ENCODE measurements around the gene RPS8.
A peak's percentile ranks its signal among the peaks of the same experiment; 100 is the strongest.
"Not testable (repeated sequence)": the region's sequence is repeated elsewhere in the genome, so short reads cannot be mapped to it uniquely, and the experiment has no call there.

RPS8 gene

DNA sequence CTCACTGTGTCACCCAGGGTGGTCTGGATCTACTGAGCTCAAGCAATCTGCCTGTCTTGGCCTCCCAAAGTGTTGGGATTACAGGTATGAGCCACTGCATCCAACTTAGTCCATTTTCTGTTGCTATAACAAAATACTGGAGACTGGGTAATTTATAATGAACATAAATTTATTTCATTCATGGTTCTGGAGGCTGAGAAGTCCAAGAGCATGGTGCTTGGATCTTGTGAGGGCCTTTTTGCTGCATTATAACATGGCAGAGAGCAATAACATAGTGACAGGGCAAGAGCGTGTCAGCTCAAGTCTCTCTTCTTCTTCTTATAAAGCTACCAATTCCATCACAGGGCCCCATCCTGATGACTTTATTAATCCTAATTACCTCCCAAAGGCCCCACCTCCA, 39.3 kb upstream of the RPS8 start:
- Histone ChIP-seq H3K4me1 (ENCODE audit: control insufficient read depth in 2 of 2, insufficient read depth in 1 of 2, low read depth in 1 of 2, low read length in 2 of 2) (peaks cover 3 to 8% of the 10 kb centered on the region in 2 donors), H3K4me3 (ENCODE audit: low read length in 2 of 2) (no peak overlapping the region), H2BK5ac (ENCODE audit: low read length) (no peak overlapping the region), H3K36me3 (replicated peaks in 1 of 2; ENCODE audit: control insufficient read depth in 2 of 2, insufficient read depth in 2 of 2, low read length in 2 of 2) (peaks cover 0 to 4% of the 10 kb centered on the region in 2 donors), H3K4me2 (ENCODE audit: insufficient read depth, low read length, poor library complexity, severe bottlenecking) (no peak overlapping the region), H2AK5ac (ENCODE audit: low read depth, low read length) (no peak overlapping the region), H2BK120ac (ENCODE audit: low read depth, low read length) (no peak overlapping the region), H3K9ac (ENCODE audit: low read depth, low read length, poor library complexity) (no peak overlapping the region), H4K8ac (ENCODE audit: low read depth, low read length) (no peak overlapping the region), H2AFZ (ENCODE audit: low read length) (no peak overlapping the region), H3K14ac (ENCODE audit: low read length) (no peak overlapping the region), H2BK12ac (ENCODE audit: low read length) (no peak overlapping the region), H2BK15ac (ENCODE audit: low read length) (no peak overlapping the region), H3K23ac (ENCODE audit: low read depth, low read length, poor library complexity) (no peak overlapping the region), H3K9me3 (replicated peaks in 1 of 2; ENCODE audit: control insufficient read depth in 2 of 2, insufficient read depth in 1 of 2, low read depth in 1 of 2, low read length in 2 of 2) (peaks cover 0 to 3% of the 10 kb centered on the region in 2 donors), H3K18ac (ENCODE audit: low read length) (no peak overlapping the region), H3K79me1 (ENCODE audit: low read depth, low read length) (peaks cover 6% of the 10 kb centered on the region), H4K91ac (ENCODE audit: low read depth, low read length, poor library complexity) (no peak overlapping the region), H3K4ac (ENCODE audit: low read length) (no peak overlapping the region), H3K27ac (replicated peaks; ENCODE audit: low read length) (no peak overlapping the region), H3K27me3 (ENCODE audit: control insufficient read depth in 3 of 3, insufficient read depth in 3 of 3, low read depth in 1 of 3, low read length in 3 of 3) (no peaks in the 10 kb centered on the region)
- DNase-seq (ENCODE audit: low spot score) = no peak
- no CpG with 5 or more reads among the region's 1 CpG for WGBS, 2 donors (ENCODE audit: extremely low coverage in 2 of 2, insufficient read length in 2 of 2, insufficient replicate concordance in 1 of 2)

DNA sequence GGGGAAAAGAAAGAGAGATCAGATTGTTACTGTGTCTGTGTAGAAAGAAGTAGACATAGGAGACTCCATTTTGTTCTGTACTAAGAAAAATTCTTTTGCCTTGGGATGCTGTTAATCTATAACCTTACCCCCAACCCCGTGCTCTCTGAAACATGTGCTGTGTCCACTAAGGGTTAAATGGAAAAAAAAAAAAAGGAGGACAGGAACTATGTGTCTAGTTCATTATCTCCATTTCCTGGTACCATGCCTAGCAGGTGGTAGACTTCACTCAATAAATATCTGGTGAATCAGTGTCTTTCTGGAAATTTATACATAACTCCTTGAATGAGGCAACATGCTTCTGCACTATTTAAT, 36.4 kb upstream of the RPS8 start:
- H3K4ac ChIP-seq (ENCODE audit: low read length); H4K91ac ChIP-seq (ENCODE audit: low read depth, low read length, poor library complexity); DNase-seq (ENCODE audit: low spot score); H2BK12ac ChIP-seq (ENCODE audit: low read length); H4K8ac ChIP-seq (ENCODE audit: low read depth, low read length); H2BK5ac ChIP-seq (ENCODE audit: low read length); H2BK15ac ChIP-seq (ENCODE audit: low read length); H2BK120ac ChIP-seq (ENCODE audit: low read depth, low read length); H3K23ac ChIP-seq (ENCODE audit: low read depth, low read length, poor library complexity); H3K4me1 ChIP-seq (ENCODE audit: control insufficient read depth in 2 of 2, insufficient read depth in 1 of 2, low read depth in 1 of 2, low read length in 2 of 2); H3K9ac ChIP-seq (ENCODE audit: low read depth, low read length, poor library complexity); H3K18ac ChIP-seq (ENCODE audit: low read length); H3K9me3 ChIP-seq (replicated peaks in 1 of 2; ENCODE audit: control insufficient read depth in 2 of 2, insufficient read depth in 1 of 2, low read depth in 1 of 2, low read length in 2 of 2); H3K14ac ChIP-seq (ENCODE audit: low read length); H3K27ac ChIP-seq (replicated peaks; ENCODE audit: low read length); H3K27me3 ChIP-seq (ENCODE audit: control insufficient read depth in 3 of 3, insufficient read depth in 3 of 3, low read depth in 1 of 3, low read length in 3 of 3); H3K79me1 ChIP-seq (ENCODE audit: low read depth, low read length); H2AK5ac ChIP-seq (ENCODE audit: low read depth, low read length): not testable (repeated sequence)
- Histone ChIP-seq H3K4me3 (ENCODE audit: low read length in 2 of 2) (peak overlapping the region in 1 of 2 donors; percentile 81), H3K36me3 (replicated peaks in 1 of 2; ENCODE audit: control insufficient read depth in 2 of 2, insufficient read depth in 2 of 2, low read length in 2 of 2) (peaks cover 8 to 28% of the 10 kb centered on the region in 2 donors), H2AFZ (ENCODE audit: low read length) (peak overlapping the region; percentile 88), H3K4me2 (ENCODE audit: insufficient read depth, low read length, poor library complexity, severe bottlenecking) (peak overlapping the region; percentile 61)
- WGBS, 2 donors (ENCODE audit: extremely low coverage in 2 of 2, insufficient read length in 2 of 2, insufficient replicate concordance in 1 of 2) = no CpG with 5 or more reads among the region's 1 CpG

DNA sequence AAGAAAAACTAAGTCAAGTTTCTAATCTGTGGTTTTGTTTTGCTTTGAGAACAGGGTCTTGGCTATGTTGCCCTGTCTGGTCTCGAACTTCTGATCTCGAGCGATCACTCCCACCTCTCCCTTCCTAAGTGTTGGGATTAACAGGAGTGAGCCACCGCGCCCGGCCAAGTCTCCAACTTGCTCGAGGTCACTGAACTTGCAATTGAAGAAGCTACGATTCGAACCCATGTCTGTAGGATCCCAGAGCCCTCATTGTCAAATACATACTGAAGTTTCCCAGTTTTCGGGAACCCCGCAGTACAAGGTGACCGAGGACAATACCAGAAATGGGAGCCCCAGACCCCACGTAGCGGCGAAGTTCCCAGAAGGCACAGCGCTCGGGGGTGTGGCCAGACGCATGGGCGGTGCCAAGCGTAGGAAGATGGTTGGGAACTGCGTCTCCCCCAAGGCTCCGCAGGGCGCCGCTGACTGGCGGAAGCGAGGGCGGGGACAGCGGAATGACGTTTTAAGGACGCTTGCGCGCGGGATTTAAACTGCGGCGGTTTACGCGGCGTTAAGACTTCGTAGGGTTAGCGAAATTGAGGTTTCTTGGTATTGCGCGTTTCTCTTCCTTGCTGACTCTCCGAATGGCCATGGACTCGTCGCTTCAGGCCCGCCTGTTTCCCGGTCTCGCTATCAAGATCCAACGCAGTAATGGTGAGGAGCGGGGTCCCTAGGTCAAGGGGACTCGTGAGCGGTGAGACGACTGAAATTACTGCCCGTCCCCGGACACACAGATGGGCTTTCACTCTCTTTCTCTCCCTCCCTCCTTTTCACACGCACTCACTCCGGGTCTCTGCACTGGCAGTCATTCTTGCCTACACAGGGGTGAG, 35.8 kb upstream of the RPS8 start, which contains the start of gene KIF2C:
Gene KIF2C, plus strand, starts transcription at position 531 of the 872 bp plus-strand sequence. Its CDS starts 96 bp downstream, at position 627.
- no CpG with 5 or more reads among the region's 57 CpGs for WGBS, 2 donors (ENCODE audit: extremely low coverage in 2 of 2, insufficient read length in 2 of 2, insufficient replicate concordance in 1 of 2)
- H2BK12ac ChIP-seq (ENCODE audit: low read length) = no peak within 1 kb of the TSS
- peak within 1 kb of the TSS; percentile 90 for H3K4ac ChIP-seq (ENCODE audit: low read length)
- H3K4me3 ChIP-seq (ENCODE audit: low read length in 2 of 2) = peak within 1 kb of the TSS; percentile 81 to 89
- H3K18ac ChIP-seq (ENCODE audit: low read length) = peak within 1 kb of the TSS; percentile 94
- H2AFZ ChIP-seq (ENCODE audit: low read length) = peak within 1 kb of the TSS; percentile 88
- peak within 1 kb of the TSS; percentile 78 for H3K4me2 ChIP-seq (ENCODE audit: insufficient read depth, low read length, poor library complexity, severe bottlenecking)
- H2BK15ac ChIP-seq (ENCODE audit: low read length) = peak within 1 kb of the TSS; percentile 93
- H3K27me3 ChIP-seq (ENCODE audit: control insufficient read depth in 3 of 3, insufficient read depth in 3 of 3, low read depth in 1 of 3, low read length in 3 of 3) = no peaks in the 10 kb centered on the region
- peak within 1 kb of the TSS; percentile 78 for H3K27ac ChIP-seq (replicated peaks; ENCODE audit: low read length)
- peak within 1 kb of the TSS; percentile 71 for H2BK5ac ChIP-seq (ENCODE audit: low read length)
- DNase-seq (ENCODE audit: low spot score) = peak; percentile 89
- peak within 1 kb of the TSS; percentile 22 for H4K91ac ChIP-seq (ENCODE audit: low read depth, low read length, poor library complexity)
- H3K79me1 ChIP-seq (ENCODE audit: low read depth, low read length) = peaks cover 8% of the 10 kb centered on the region
- peaks cover 0 to 3% of the 10 kb centered on the region in 2 donors for H3K9me3 ChIP-seq (replicated peaks in 1 of 2; ENCODE audit: control insufficient read depth in 2 of 2, insufficient read depth in 1 of 2, low read depth in 1 of 2, low read length in 2 of 2)
- no peak within 1 kb of the TSS for H2AK5ac ChIP-seq (ENCODE audit: low read depth, low read length)
- peak within 1 kb of the TSS; percentile 9 for H4K8ac ChIP-seq (ENCODE audit: low read depth, low read length)
- peaks cover 12 to 34% of the 10 kb centered on the region in 2 donors for H3K36me3 ChIP-seq (replicated peaks in 1 of 2; ENCODE audit: control insufficient read depth in 2 of 2, insufficient read depth in 2 of 2, low read length in 2 of 2)
- H3K23ac ChIP-seq (ENCODE audit: low read depth, low read length, poor library complexity) = peak within 1 kb of the TSS; percentile 94
- H3K4me1 ChIP-seq (ENCODE audit: control insufficient read depth in 2 of 2, insufficient read depth in 1 of 2, low read depth in 1 of 2, low read length in 2 of 2) = peaks cover 6 to 8% of the 10 kb centered on the region in 2 donors
- peak within 1 kb of the TSS; percentile 91 for H3K9ac ChIP-seq (ENCODE audit: low read depth, low read length, poor library complexity)
- H2BK120ac ChIP-seq (ENCODE audit: low read depth, low read length) = peak within 1 kb of the TSS; percentile 74
- peak within 1 kb of the TSS; percentile 58 for H3K14ac ChIP-seq (ENCODE audit: low read length)

DNA sequence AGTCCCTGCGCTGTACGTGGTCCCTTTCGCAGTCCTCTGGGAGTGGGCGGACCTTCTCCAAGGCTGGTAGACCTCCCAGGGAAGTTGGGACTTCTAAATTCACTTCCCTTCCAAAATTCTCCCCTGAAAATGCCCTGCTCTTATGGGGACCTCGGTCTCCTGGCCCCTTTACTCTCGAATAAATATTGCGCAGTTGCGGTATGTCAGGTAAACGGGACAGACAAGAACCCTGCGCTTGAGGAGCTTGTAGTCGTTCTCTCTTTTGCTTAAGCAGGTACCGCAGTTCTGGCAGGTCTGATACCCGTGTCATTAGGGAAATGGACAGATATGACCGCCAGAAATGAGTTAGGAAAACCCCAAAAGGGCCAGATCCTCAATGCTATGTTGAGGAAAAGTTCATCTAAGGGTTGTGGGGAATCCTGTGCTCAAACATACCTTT, 35.1 kb upstream of the RPS8 start:
- Histone ChIP-seq H3K23ac (ENCODE audit: low read depth, low read length, poor library complexity) (peak overlapping the region; percentile 94), H4K8ac (ENCODE audit: low read depth, low read length) (no peak overlapping the region), H2BK12ac (ENCODE audit: low read length) (no peak overlapping the region), H3K18ac (ENCODE audit: low read length) (peak overlapping the region; percentile 94), H2BK120ac (ENCODE audit: low read depth, low read length) (peak overlapping the region; percentile 74), H4K91ac (ENCODE audit: low read depth, low read length, poor library complexity) (no peak overlapping the region), H2AFZ (ENCODE audit: low read length) (peak overlapping the region; percentile 82), H3K4ac (ENCODE audit: low read length) (peak overlapping the region; percentile 90), H2BK15ac (ENCODE audit: low read length) (peak overlapping the region; percentile 93), H2AK5ac (ENCODE audit: low read depth, low read length) (no peak overlapping the region), H3K27ac (replicated peaks; ENCODE audit: low read length) (peak overlapping the region; percentile 78), H3K79me1 (ENCODE audit: low read depth, low read length) (peaks cover 8% of the 10 kb centered on the region), H2BK5ac (ENCODE audit: low read length) (peak overlapping the region; percentile 71), H3K27me3 (ENCODE audit: control insufficient read depth in 3 of 3, insufficient read depth in 3 of 3, low read depth in 1 of 3, low read length in 3 of 3) (no peaks in the 10 kb centered on the region), H3K14ac (ENCODE audit: low read length) (peak overlapping the region; percentile 58), H3K36me3 (replicated peaks in 1 of 2; ENCODE audit: control insufficient read depth in 2 of 2, insufficient read depth in 2 of 2, low read length in 2 of 2) (peaks cover 13 to 37% of the 10 kb centered on the region in 2 donors), H3K4me3 (ENCODE audit: low read length in 2 of 2) (peak overlapping the region; percentile 81 to 89), H3K9me3 (replicated peaks in 1 of 2; ENCODE audit: control insufficient read depth in 2 of 2, insufficient read depth in 1 of 2, low read depth in 1 of 2, low read length in 2 of 2) (peaks cover 0 to 3% of the 10 kb centered on the region in 2 donors), H3K9ac (ENCODE audit: low read depth, low read length, poor library complexity) (peak overlapping the region; percentile 91), H3K4me2 (ENCODE audit: insufficient read depth, low read length, poor library complexity, severe bottlenecking) (peak overlapping the region; percentile 78), H3K4me1 (ENCODE audit: control insufficient read depth in 2 of 2, insufficient read depth in 1 of 2, low read depth in 1 of 2, low read length in 2 of 2) (peaks cover 6% of the 10 kb centered on the region in 2 donors)
- no CpG with 5 or more reads among the region's 14 CpGs for WGBS, 2 donors (ENCODE audit: extremely low coverage in 2 of 2, insufficient read length in 2 of 2, insufficient replicate concordance in 1 of 2)
- DNase-seq (ENCODE audit: low spot score) = no peak

All from neuronal stem cell (in vitro differentiated cells).